Measurements from ENCODE around the gene OR51B2. TPM values are rescaled to one million over a fixed set of nuclear protein-coding genes. Genes with fewer than 3 reads are reported as not detected.
"Not testable (repeated sequence)": the region's sequence is repeated elsewhere in the genome, so short reads cannot be mapped to it uniquely, and the experiment has no call there.

OR51B2 gene
- total RNA-seq, 2 donors from 2014 or later = not detected

DNA sequence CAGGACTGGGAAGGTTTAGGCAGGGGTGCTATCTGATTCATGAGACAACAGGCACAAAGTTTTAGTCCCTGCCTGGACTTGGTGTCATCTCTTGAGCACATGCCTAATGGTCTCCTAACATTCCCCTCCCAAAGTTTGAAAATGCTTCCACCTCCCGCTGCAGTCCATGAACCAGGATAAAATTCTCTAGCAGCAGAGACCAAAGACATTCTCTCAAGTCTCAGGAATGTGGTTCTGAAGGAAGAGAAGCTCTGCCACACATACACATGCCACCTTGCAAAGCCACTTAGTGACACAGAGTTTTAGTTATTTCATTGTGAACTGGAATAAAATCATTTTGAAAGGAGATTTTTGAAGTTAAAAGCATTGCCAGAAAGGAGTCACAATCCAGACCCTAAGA, 42.8 kb upstream of the OR51B2 start:
- Histone ChIP-seq H3K27me3 (replicated peaks; ENCODE audit: insufficient read depth) (no peaks in the 10 kb centered on the region), H3K9me3 (no peaks in the 10 kb centered on the region), H3K4me1 (replicated peaks) (no peaks in the 10 kb centered on the region), H3K4me3 (no peak overlapping the region), H3K36me3 (no peaks in the 10 kb centered on the region), H3K27ac (no peak overlapping the region)
- no peak for DNase-seq (ENCODE audit: low spot score)
- 78% methylated on average over 1 of the region's 1 CpG for WGBS
- intact Hi-C loops (cut with DNase I) = no loop called here
- TF ChIP-seq, protein P1, sequence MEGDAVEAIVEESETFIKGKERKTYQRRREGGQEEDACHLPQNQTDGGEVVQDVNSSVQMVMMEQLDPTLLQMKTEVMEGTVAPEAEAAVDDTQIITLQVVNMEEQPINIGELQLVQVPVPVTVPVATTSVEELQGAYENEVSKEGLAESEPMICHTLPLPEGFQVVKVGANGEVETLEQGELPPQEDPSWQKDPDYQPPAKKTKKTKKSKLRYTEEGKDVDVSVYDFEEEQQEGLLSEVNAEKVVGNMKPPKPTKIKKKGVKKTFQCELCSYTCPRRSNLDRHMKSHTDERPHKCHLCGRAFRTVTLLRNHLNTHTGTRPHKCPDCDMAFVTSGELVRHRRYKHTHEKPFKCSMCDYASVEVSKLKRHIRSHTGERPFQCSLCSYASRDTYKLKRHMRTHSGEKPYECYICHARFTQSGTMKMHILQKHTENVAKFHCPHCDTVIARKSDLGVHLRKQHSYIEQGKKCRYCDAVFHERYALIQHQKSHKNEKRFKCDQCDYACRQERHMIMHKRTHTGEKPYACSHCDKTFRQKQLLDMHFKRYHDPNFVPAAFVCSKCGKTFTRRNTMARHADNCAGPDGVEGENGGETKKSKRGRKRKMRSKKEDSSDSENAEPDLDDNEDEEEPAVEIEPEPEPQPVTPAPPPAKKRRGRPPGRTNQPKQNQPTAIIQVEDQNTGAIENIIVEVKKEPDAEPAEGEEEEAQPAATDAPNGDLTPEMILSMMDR (IDR thresholded peaks at IDR 0.05) = no peak
- no peak for TF ChIP-seq POLR2A (IDR thresholded peaks at IDR 0.05)
- TF ChIP-seq POLR2AphosphoS5 (IDR thresholded peaks at IDR 0.05) = no peak

DNA sequence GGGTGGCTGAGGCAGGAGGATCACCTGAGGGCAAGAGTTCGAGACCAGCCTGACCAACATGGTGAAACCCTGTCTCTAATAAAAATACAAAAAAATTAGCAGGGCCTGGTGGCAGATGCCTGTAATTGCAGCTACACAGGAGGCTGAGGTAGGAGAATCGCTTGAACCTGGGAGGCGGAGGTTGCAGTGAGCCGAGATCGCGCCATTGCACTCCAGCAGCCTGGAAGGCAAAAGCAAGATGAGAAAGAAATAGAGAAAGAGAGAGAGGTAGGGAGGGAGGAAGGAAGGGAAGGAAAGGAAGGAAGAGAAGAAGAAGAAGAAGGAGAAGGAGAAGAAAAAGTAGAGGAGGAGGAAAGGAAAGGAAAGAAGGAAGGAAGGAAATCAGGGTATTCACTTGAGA, 42.3 kb upstream of the OR51B2 start:
- intact Hi-C loops (cut with DNase I); H3K4me1 ChIP-seq (replicated peaks); H3K4me3 ChIP-seq; H3K9me3 ChIP-seq; H3K36me3 ChIP-seq; DNase-seq (ENCODE audit: low spot score); H3K27ac ChIP-seq; H3K27me3 ChIP-seq (replicated peaks; ENCODE audit: insufficient read depth): not testable (repeated sequence)
- WGBS = 85% methylated on average over 6 of the region's 6 CpGs

DNA sequence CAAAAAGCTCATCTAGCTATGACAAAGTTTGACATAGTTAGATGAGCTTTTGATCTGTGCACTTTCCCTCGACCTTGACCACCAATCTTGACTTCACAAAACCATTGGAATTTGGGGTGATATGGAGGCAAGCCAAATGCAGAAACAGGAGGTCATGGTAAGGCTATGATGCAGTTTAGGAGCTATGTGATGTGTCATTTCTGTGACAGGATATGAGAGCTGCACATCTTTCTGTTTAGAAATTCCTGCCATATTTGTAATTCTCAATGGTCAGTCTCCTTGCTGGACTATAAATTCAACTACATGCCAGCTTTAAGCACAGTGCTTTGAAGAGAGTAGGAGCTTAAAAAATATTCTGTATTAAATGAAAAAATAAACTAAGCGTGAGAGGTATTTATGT, 40.1 kb upstream of the OR51B2 start:
- Histone ChIP-seq H3K27ac (no peak overlapping the region), H3K36me3 (no peaks in the 10 kb centered on the region), H3K4me3 (no peak overlapping the region), H3K27me3 (replicated peaks; ENCODE audit: insufficient read depth) (no peaks in the 10 kb centered on the region), H3K9me3 (no peaks in the 10 kb centered on the region), H3K4me1 (replicated peaks) (no peaks in the 10 kb centered on the region)
- no peak for DNase-seq (ENCODE audit: low spot score)
- WGBS = 55% methylated on average over 2 of the region's 2 CpGs
- intact Hi-C loops (cut with DNase I) = no loop called here
- TF ChIP-seq, protein P1 (IDR thresholded peaks at IDR 0.05) = no peak
- TF ChIP-seq POLR2AphosphoS5 (IDR thresholded peaks at IDR 0.05) (no peak), POLR2A (IDR thresholded peaks at IDR 0.05) (no peak)

DNA sequence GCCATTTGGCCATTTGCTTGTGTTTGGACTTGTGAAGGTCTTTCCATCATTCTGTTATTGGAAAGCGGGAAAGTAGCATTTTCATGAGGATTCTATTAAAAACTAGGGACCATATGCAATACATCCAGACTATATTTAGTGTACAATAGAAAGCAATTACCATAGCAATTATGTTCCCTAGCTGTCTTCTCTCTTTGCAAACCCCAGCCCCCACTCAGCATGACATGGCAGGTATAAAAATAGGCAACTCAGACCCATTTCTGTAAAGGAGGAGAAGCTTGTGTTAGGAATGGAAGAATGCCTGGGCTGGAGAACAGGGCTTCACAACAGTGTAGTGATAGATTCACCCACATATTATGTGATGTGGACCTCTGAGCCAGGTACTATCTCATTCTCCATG, 39.6 kb upstream of the OR51B2 start:
- H3K4me3 ChIP-seq = no peak overlapping the region
- DNase-seq (ENCODE audit: low spot score) = no peak
- intact Hi-C loops (cut with DNase I) = no loop called here
- H3K4me1 ChIP-seq (replicated peaks) = no peaks in the 10 kb centered on the region
- H3K27me3 ChIP-seq (replicated peaks; ENCODE audit: insufficient read depth) = no peaks in the 10 kb centered on the region
- H3K9me3 ChIP-seq = no peaks in the 10 kb centered on the region
- 97% methylated on average over 1 of the region's 1 CpG for WGBS
- H3K36me3 ChIP-seq = no peaks in the 10 kb centered on the region
- H3K27ac ChIP-seq = no peak overlapping the region
- no peak for TF ChIP-seq POLR2A (IDR thresholded peaks at IDR 0.05)
- no peak for TF ChIP-seq POLR2AphosphoS5 (IDR thresholded peaks at IDR 0.05)
- TF ChIP-seq, protein P1 (IDR thresholded peaks at IDR 0.05) = no peak

DNA sequence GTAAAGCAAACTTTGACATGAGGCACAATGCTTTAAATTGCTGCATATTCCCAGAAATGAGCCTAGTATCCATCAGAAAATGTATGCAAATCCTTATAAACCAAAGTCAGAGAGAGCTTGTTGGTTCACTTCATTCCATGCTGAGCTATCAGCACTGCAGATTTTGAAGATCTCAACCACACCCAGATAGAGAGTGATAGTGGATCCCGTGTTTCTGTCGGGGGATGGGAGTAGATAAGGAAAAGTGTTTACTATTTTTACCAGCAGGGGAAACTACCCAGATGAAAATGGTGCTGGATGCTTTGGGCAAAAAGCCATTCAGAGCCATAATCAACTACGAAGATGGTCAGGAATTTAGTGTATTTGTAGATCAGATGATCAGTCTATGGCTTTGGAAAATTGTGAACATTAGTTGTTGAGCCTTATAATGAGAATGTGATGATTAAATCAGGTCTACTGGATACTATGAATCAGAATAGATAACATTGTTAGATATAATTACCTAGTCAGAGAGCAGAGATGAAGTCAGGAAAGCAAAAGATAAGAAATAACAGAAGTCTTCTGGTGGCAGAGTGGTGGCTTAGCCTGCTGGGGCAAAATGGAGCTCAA, 38.0 kb upstream of the OR51B2 start:
- Histone ChIP-seq H3K27me3 (replicated peaks; ENCODE audit: insufficient read depth) (no peaks in the 10 kb centered on the region), H3K9me3 (no peaks in the 10 kb centered on the region), H3K4me1 (replicated peaks) (no peaks in the 10 kb centered on the region), H3K4me3 (no peak overlapping the region), H3K36me3 (no peaks in the 10 kb centered on the region), H3K27ac (no peak overlapping the region)
- TF ChIP-seq POLR2AphosphoS5 (IDR thresholded peaks at IDR 0.05) = no peak
- TF ChIP-seq POLR2A (IDR thresholded peaks at IDR 0.05) = no peak
- TF ChIP-seq, protein P1 (IDR thresholded peaks at IDR 0.05) = no peak
- intact Hi-C loops (cut with DNase I) = no loop called here
- DNase-seq (ENCODE audit: low spot score) = no peak
- 69% methylated on average over 3 of the region's 3 CpGs for WGBS

DNA sequence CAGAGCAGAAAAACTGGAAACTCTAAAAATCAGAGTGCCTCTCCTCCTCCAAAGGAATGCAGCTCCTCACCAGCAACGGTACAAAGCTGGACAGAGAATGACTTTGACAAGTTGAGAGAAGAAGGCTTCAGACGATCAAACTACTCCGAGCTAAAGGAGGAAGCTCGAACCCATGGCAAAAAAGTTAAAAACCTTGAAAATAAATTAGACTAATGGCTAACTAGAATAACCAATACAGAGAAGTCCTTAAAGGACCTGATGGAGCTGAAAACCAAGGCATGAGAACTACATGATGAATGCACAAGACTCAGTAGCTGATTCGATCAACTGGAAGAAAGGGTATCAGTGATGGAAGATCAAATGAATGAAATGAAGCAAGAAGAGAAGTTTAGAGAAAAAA, 31.9 kb upstream of the OR51B2 start:
- 82% methylated on average over 5 of the region's 5 CpGs for WGBS
- DNase-seq (ENCODE audit: low spot score); intact Hi-C loops (cut with DNase I); H3K36me3 ChIP-seq; H3K4me3 ChIP-seq; H3K9me3 ChIP-seq; H3K4me1 ChIP-seq (replicated peaks); H3K27me3 ChIP-seq (replicated peaks; ENCODE audit: insufficient read depth); H3K27ac ChIP-seq: not testable (repeated sequence)

Measured in prostate gland (tissue), 2 donors.